Thymus (tissue), 11 donors: ENCODE data around the gene TAF13. TPM values are rescaled to one million over a fixed set of nuclear protein-coding genes. Genes with fewer than 3 reads are reported as not detected.

Experiments
- DNase-seq, 9 donors: peaks; one replicate each; pipeline ENCODE4 v3.0.0-alpha.2; 2013; ENCODE audit warnings: low spot score in 9 of 9, low read depth in 6 of 9, missing footprints in 1 of 9
- H3K27ac ChIP-seq, 2 donors: one replicate each; pipeline ENCODE4 v1.5.1; 2013; ENCODE audit warnings: control low read depth in 1 of 2, low read depth in 1 of 2, low read length in 1 of 2, mild to moderate bottlenecking in 1 of 2, moderate library complexity in 1 of 2
- H3K27me3 ChIP-seq, 2 donors: one replicate each; pipeline ENCODE4 v1.5.1; 2013; ENCODE audit warnings: low read length in 1 of 2; ENCODE audit not compliant: control insufficient read depth in 2 of 2, insufficient read depth in 1 of 2
- H3K36me3 ChIP-seq, 2 donors: one replicate each; pipeline ENCODE4 v1.5.1; 2013; ENCODE audit warnings: low read length in 1 of 2, mild to moderate bottlenecking in 1 of 2, moderate library complexity in 1 of 2; ENCODE audit not compliant: control insufficient read depth in 2 of 2, insufficient read depth in 2 of 2
- H3K4me1 ChIP-seq, 2 donors: one replicate each; pipeline ENCODE4 v1.5.1; 2013; ENCODE audit warnings: low read length in 2 of 2; ENCODE audit not compliant: control insufficient read depth in 2 of 2, insufficient read depth in 2 of 2
- H3K4me3 ChIP-seq, 2 donors: one replicate each; pipeline ENCODE4 v1.5.1; 2013; ENCODE audit warnings: low read length in 2 of 2, control low read depth in 1 of 2, mild to moderate bottlenecking in 1 of 2
- H3K9me3 ChIP-seq, 2 donors: one replicate each; pipeline ENCODE4 v1.5.1; 2013; ENCODE audit warnings: low read length in 1 of 2, mild to moderate bottlenecking in 1 of 2; ENCODE audit not compliant: control insufficient read depth in 2 of 2, insufficient read depth in 1 of 2
- WGBS: extraction: QIAGEN DNeasy Blood & Tissue Kit; methylation state at CpG from one replicate; pipeline ENCODE4 v1.1.7; 2013; 5-methylcytosine and 5-hydroxymethylcytosine counted together
- polyA plus RNA-seq: library from polyadenylated mRNA; stranded (reverse); fragments of 200-250 nt; gene quantifications from one replicate; pipeline ENCODE4 v1.2.3, GENCODE V29; 2013
- total RNA-seq: library from RNA; stranded (reverse); fragments of 120-200 nt; gene quantifications from one replicate; pipeline ENCODE4 v1.2.4, GENCODE V29; 2013
- donor health status: healthy.

TAF13 gene
- total and polyA plus RNA-seq, 2 donors = 14.8 to 40.6 TPM

DNA sequence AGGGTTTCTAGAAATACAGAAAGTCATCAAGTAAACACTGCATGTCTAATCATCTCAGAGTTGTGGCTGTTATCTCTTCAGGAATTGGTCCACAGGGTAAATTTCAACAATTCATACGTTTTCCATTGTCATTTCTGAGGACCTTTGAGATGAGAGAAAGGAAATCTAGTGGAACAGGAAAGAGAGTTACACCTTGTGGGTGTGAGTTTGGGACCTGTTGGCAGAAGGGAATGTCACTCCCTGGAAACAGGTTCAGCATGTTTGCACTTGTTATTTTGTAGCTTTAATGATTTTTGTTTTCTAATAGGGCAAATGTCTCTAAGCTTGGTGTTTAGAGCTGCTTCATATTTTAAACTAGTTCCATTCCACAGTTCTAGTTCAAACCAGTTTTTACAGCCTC lies 20.3 kb upstream of the TAF13 start:
- WGBS = 98% methylated on average over 1 of the region's 1 CpG
- H3K27me3 ChIP-seq = no peaks in the 10 kb centered on the region
- peaks cover 12 to 13% of the 10 kb centered on the region in 2 donors for H3K4me1 ChIP-seq
- H3K27ac ChIP-seq = no peak overlapping the region
- H3K36me3 ChIP-seq = peaks cover 22 to 23% of the 10 kb centered on the region in 2 donors
- H3K9me3 ChIP-seq = no peaks in the 10 kb centered on the region
- DNase-seq = no peak
- H3K4me3 ChIP-seq = no peak overlapping the region

DNA sequence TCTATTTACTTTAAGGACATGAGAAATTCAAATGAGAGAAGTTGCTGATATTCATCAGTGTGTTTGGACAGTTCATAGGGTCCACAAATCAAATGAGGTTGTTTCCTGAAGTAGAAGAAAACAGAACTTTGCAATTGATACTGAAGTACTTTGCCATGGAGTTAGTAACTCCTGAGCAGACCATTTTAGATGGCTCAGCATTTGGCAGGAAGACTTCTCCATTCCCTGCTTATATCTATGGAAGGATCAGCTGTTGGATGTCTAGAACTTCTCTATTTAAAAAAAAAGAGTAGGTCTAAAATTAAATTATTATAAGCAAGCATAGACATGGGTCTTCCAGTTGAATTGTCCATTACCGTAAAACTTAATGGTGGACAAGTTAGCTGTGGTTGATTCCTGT lies 19.8 kb upstream of the TAF13 start:
- WGBS = 96% methylated on average over 1 of the region's 1 CpG
- H3K27ac ChIP-seq = no peak overlapping the region
- H3K27me3 ChIP-seq = no peaks in the 10 kb centered on the region
- H3K9me3 ChIP-seq = no peaks in the 10 kb centered on the region
- H3K4me1 ChIP-seq = peaks cover 11 to 14% of the 10 kb centered on the region in 2 donors
- no peak for DNase-seq
- peaks cover 22 to 23% of the 10 kb centered on the region in 2 donors for H3K36me3 ChIP-seq
- no peak overlapping the region for H3K4me3 ChIP-seq

DNA sequence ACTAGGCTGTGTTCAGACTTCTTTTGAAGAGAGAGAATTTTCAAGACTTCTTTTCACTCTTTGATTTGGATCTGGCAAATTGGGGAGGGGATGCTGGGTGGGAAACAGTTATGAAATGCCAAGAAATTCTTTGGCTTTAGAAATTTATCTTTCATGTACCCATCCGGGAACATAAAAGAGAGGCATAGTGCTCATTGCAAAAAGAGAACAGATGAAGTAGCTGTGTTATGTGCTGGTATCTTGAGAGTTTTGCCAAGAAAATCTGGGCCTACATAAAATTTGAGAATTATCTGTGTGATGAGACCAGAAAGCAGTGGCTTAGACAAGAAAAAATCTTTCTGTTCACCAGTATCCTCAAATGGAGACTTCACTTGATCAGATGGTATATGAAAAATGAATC lies 19.1 kb upstream of the TAF13 start:
- Histone ChIP-seq H3K27ac (no peak overlapping the region), H3K4me1 (peaks cover 14 to 15% of the 10 kb centered on the region in 2 donors), H3K4me3 (no peak overlapping the region), H3K36me3 (peaks cover 22 to 23% of the 10 kb centered on the region in 2 donors), H3K27me3 (no peaks in the 10 kb centered on the region), H3K9me3 (no peaks in the 10 kb centered on the region)
- WGBS = 97% methylated on average over 1 of the region's 1 CpG
- DNase-seq = no peak

DNA sequence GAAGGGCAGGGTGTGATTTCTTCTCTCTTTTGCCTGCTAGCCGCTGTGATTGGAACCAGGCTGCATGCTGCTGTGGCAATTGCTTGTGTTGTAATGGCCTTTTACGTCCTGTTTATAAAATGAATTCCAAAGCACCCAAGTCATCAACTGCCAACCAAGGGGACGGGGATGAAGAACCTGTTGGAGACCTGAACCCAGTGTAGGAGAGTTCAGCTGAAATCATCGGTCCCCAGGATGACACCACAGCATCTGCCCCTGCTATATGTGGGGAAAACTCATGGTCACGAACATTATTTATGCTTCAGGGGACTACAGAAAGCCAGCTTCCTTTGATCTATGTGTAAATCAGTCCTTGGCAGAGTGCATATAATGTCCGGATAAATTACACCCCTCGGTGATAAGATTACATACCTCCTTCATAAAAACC lies 18.6 kb upstream of the TAF13 start:
- Histone ChIP-seq H3K27ac (no peak overlapping the region), H3K4me3 (no peak overlapping the region), H3K36me3 (peaks cover 22 to 23% of the 10 kb centered on the region in 2 donors), H3K27me3 (no peaks in the 10 kb centered on the region), H3K9me3 (no peaks in the 10 kb centered on the region), H3K4me1 (peaks cover 13 to 14% of the 10 kb centered on the region in 2 donors)
- 98% methylated on average over 7 of the region's 7 CpGs for WGBS
- no peak for DNase-seq

DNA sequence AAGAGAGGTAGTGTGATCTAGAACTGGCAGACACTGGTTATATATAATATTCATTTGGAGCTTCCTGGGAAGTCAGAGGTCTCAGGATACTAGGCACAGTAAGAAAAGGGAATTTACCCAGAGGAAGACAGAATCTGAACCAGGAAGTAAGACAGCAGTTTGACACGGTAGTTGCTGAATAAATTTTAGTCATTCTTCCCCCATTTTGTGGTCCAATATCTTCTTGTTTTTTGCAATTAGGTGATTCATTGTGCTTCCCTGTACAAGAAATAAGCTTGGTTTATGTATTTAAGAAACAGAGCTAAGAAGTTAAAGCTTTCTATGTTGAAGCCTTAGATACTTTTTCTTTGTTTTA lies 16.0 kb upstream of the TAF13 start:
- 1% methylated on average over 1 of the region's 1 CpG for WGBS
- H3K36me3 ChIP-seq = peaks cover 22 to 23% of the 10 kb centered on the region in 2 donors
- peaks cover 13 to 14% of the 10 kb centered on the region in 2 donors for H3K4me1 ChIP-seq
- H3K9me3 ChIP-seq = no peaks in the 10 kb centered on the region
- peak overlapping the region; percentile 36 to 98 for H3K27ac ChIP-seq
- DNase-seq = peak in 1 of 9 donors; percentile 23
- H3K4me3 ChIP-seq = peak overlapping the region; percentile 79 to 98
- no peaks in the 10 kb centered on the region for H3K27me3 ChIP-seq

DNA sequence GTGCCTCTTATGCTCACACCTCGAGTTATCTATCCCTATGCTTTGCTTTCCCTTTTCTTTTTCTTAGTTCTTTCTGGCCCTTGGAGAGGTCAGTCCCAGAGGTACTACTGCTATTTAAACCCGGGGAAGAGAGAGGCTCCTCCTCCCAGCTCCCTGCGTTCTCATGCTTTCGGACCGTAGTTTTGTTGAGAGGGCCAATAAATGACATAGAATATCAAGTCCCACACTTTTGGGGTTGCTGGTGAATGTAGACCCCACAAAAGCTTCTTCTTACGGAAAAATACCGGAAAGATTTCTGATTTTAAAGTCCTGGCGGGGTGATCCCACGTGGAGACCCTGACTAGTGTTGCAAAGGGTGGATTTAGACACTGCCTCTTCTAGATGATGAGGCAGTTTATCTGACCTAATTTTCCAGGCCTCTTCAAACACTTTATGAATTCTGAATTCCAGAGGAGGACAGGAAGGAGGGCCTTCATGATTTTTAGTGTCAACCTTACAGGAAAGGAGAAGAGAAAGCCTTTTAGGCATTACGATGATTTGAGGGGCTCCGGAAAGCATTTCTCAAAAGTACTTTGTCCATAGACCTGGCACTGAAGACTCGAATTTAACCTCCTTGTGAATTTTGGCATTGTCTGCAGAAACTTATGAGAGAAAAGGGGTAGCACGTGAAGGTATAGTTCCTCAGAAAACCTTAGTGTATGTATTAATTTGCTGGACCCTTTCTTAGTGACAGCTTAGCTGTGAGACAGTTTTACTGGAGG lies 15.5 kb upstream of the TAF13 start:
- Histone ChIP-seq H3K4me1 (peaks cover 13 to 14% of the 10 kb centered on the region in 2 donors), H3K27me3 (no peaks in the 10 kb centered on the region), H3K9me3 (no peaks in the 10 kb centered on the region), H3K36me3 (peaks cover 22 to 23% of the 10 kb centered on the region in 2 donors), H3K27ac (peak overlapping the region; percentile 98), H3K4me3 (peak overlapping the region; percentile 79 to 98)
- WGBS = 3% methylated on average over 13 of the region's 13 CpGs
- peak in 1 of 9 donors; percentile 34 for DNase-seq

DNA sequence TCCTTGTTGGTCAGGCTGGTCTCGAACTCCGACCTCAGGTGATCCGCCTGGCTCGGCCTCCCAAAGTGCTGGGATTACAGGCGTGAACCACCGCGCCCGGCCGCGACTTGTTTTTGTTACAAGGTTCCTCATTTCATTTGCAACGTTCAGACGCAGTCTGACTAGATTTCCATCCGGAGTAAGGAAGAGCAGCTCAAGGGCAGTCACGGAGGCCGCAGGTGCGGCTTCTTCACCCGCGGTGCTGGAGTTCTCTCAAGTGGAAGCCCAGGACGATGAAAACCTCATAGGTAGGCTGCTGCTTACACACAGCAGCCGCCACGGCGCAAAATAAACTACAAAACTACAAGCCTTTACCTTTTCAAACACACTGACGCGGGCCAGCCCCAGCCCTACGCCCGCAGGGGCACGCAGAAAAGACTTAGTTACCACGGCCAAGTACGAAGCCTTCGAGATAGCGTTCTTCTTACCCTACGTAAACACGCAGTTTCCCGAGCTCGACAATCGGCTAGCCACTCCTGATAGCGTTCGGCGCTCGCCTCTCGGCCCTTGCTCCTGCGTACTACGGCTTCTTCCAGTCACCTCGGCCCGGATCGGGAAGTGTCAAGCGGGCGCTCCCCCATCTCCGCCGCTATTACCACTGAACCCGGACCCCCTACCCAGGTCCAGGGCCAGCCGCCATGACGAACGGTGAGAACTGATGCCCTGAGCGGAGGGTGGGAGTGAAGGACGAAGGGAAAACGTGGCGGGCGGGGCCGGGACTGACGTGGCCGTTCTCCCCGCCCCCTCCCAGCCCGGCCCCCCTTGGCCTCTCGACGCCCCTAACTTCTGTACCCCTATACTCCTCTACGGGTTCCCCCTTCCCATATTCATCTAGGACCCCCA lies 14.6 kb upstream of the TAF13 start, which contains the start of gene TMEM167B:
TSS of gene TMEM167B (plus strand) at position 569 of the 882 bp plus-strand sequence. CDS start at position 678, 109 bp downstream.
- no peaks in the 10 kb centered on the region for H3K9me3 ChIP-seq
- H3K27me3 ChIP-seq = no peaks in the 10 kb centered on the region
- peaks cover 13 to 14% of the 10 kb centered on the region in 2 donors for H3K4me1 ChIP-seq
- H3K4me3 ChIP-seq = peak within 1 kb of the TSS; percentile 79 to 98
- H3K36me3 ChIP-seq = peaks cover 15 to 20% of the 10 kb centered on the region in 2 donors
- DNase-seq = peak; percentile 80 to 96 (median 90)
- peak within 1 kb of the TSS; percentile 98 for H3K27ac ChIP-seq
- WGBS = 2% methylated on average over 67 of the region's 67 CpGs

DNA sequence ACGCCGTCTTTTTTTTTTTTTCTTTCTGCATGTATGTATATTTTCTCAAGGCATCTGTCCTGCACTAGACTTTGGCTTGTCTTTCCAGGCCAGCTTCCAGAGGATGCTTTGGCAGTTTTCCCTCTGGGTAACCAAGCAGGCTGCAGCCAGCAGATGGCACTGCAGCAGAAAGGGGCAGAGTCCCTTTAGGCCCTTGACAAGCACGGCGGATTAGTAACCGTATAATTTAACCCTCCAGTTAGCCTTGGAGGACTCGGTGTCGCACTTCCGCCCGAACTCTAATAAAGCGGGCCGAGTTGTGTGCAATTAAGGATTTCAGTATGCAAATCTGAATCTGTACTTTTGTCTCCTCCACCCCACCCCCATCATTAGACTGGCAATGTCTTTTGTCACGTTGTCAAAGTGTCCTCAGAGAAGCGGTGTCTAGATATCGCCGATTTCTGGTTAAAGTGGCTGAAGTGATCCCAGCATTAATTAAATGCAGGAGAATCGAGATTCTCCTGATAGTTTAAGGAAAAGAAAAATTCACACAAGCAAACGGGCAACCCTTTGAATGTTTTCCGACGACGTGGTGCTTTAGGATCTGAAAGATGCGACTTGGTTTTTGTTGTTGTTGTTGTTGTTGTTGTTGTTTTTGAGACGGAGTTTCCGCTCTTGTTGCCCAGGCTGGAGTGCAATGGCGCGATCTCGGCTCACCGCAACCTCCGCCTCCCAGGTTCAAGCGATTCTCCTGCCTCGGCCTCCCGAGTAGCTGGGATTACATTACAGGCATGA lies 13.6 kb upstream of the TAF13 start:
- 74% methylated on average over 31 of the region's 31 CpGs for WGBS
- Histone ChIP-seq H3K4me3 (peak overlapping the region; percentile 79 to 98), H3K4me1 (peaks cover 13 to 14% of the 10 kb centered on the region in 2 donors), H3K9me3 (no peaks in the 10 kb centered on the region), H3K27ac (peak overlapping the region; percentile 98), H3K27me3 (no peaks in the 10 kb centered on the region), H3K36me3 (peaks cover 10 to 13% of the 10 kb centered on the region in 2 donors)
- peak in 3 of 9 donors; percentile 21 to 69 (median 39) for DNase-seq
